ENCODE data around the gene SLC35G2. TPM values are rescaled to one million over a fixed set of nuclear protein-coding genes. Genes with fewer than 3 reads are reported as not detected.

Gene SLC35G2
- 1 to 10 TPM; 6.0 to 8.7 TPM for total RNA-seq

DNA sequence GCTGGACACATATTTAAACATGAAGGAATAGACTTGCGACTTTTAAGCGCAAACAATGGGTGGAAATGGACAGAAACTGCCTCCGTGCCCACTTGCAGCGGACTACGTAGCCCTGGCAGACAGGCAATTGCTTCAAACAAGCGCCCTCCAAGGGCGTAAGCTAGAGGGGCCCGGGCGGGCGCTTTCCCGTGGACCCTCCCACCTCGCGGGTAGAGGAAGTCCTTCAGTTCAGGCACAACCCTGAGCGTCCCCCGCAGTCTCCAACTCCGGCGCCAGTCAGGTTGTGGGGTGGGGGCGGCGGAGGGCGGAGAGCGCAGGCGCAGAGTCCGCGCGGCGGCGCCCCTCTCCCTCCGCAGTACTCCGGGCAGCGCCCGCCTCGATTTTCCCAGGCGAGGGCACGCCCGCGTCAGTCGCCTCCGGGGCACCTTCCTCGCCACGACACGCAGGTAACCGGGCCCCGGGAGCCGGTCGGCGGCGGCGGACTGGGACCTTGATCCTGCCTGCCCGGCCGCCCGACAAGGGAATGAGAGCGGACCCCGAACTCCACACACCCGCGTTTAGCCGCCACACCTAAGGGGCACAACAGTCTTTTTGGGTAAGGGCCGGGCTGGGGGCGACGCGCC lies at the start of gene SLC35G2:
Gene SLC35G2, plus strand, starts transcription at position 358 of the 623 bp plus-strand sequence. CDS start 35,335 bp downstream, outside the sequence.
- peak; percentile 61 for DNase-seq (ENCODE audit: low spot score)
- Histone ChIP-seq H3K4me1 (peaks cover 0 to 26% of the 10 kb centered on the region in 2 donors), H3K27ac (peak within 1 kb of the TSS; percentile 83 to 92), H3K36me3 (no peaks in the 10 kb centered on the region), H3K4me3 (peak within 1 kb of the TSS; percentile 52 to 77), H3K9me3 (peaks cover 1 to 2% of the 10 kb centered on the region in 2 donors), H3K27me3 (no peaks in the 10 kb centered on the region)
- TF ChIP-seq, protein P1, sequence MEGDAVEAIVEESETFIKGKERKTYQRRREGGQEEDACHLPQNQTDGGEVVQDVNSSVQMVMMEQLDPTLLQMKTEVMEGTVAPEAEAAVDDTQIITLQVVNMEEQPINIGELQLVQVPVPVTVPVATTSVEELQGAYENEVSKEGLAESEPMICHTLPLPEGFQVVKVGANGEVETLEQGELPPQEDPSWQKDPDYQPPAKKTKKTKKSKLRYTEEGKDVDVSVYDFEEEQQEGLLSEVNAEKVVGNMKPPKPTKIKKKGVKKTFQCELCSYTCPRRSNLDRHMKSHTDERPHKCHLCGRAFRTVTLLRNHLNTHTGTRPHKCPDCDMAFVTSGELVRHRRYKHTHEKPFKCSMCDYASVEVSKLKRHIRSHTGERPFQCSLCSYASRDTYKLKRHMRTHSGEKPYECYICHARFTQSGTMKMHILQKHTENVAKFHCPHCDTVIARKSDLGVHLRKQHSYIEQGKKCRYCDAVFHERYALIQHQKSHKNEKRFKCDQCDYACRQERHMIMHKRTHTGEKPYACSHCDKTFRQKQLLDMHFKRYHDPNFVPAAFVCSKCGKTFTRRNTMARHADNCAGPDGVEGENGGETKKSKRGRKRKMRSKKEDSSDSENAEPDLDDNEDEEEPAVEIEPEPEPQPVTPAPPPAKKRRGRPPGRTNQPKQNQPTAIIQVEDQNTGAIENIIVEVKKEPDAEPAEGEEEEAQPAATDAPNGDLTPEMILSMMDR (IDR thresholded peaks at IDR 0.05), result no peak

DNA sequence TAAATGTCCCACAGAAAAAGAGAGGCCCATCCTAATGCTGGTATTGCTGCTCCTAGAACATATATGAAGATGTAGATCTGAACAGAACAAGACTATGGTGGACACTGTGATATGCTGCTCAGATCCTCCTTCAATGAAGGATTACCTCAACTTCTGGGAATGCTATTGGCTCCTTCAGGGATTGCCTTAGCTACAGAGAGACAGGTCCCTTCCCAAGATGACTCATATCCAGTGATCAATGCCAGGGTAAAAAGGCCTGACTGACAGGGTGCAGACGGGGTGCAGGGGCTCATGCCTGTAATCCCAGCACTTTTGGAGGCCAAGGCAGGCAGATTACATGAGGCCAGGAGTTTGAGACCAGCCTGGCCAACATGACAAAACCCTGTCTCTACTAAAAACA lies 46.2 kb upstream of the SLC35G2 start:
- Histone ChIP-seq H3K4me1 (no peaks in the 10 kb centered on the region), H3K36me3 (no peaks in the 10 kb centered on the region), H3K27me3 (no peaks in the 10 kb centered on the region), H3K9me3 (no peaks in the 10 kb centered on the region), H3K4me3 (no peak overlapping the region), H3K27ac (no peak overlapping the region)
- TF ChIP-seq, protein P1 (IDR thresholded peaks at IDR 0.05), result no peak
- no peak for DNase-seq (ENCODE audit: low spot score)

GRCh38 chr3:136778865-136779264 lies 40.1 kb upstream of the SLC35G2 start:
- H3K4me3 ChIP-seq, result no peak overlapping the region
- H3K27me3 ChIP-seq, result no peaks in the 10 kb centered on the region
- no peaks in the 10 kb centered on the region for H3K9me3 ChIP-seq
- H3K4me1 ChIP-seq, result no peaks in the 10 kb centered on the region
- TF ChIP-seq, protein P1 (IDR thresholded peaks at IDR 0.05), result no peak
- no peaks in the 10 kb centered on the region for H3K36me3 ChIP-seq
- H3K27ac ChIP-seq, result no peak overlapping the region
- no peak for DNase-seq (ENCODE audit: low spot score)

- DNase-seq (ENCODE audit: low spot score), result no peak
- Histone ChIP-seq H3K27me3 (no peaks in the 10 kb centered on the region), H3K36me3 (no peaks in the 10 kb centered on the region), H3K4me3 (no peak overlapping the region), H3K4me1 (no peaks in the 10 kb centered on the region), H3K9me3 (no peaks in the 10 kb centered on the region), H3K27ac (no peak overlapping the region)
- TF ChIP-seq, protein P1 (IDR thresholded peaks at IDR 0.05), result no peak
Measured at GRCh38 chr3:136780741-136781140, 38.2 kb upstream of the SLC35G2 start.

DNA sequence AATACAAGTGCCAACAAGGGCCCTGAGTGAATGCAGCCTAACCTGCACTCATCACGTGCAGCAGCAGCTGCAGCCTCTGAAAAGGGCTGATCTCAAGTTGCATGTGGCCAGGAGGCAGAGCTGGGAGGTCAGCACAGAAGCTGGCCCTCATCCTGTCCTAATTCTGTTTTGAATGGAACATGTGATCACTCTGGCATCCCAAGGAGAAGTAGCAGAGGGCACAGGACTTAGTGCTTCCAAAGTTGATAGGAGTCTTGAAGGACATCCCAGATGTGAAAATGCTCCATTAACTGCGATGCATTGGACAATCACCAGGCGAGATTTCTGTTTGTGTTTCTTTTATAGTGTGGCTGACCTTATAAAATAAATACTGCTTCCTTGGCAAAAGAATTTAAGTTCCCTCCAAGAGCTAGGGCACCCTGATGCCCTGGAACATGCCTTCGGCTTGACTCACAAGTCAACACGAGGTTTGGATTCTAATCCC lies 35.2 kb upstream of the SLC35G2 start:
- Histone ChIP-seq H3K9me3 (no peaks in the 10 kb centered on the region), H3K27me3 (no peaks in the 10 kb centered on the region), H3K4me3 (no peak overlapping the region), H3K27ac (no peak overlapping the region), H3K36me3 (no peaks in the 10 kb centered on the region), H3K4me1 (peaks cover 0 to 13% of the 10 kb centered on the region in 2 donors)
- no peak for DNase-seq (ENCODE audit: low spot score)
- TF ChIP-seq, protein P1 (IDR thresholded peaks at IDR 0.05), result no peak

- no peak for DNase-seq (ENCODE audit: low spot score)
- Histone ChIP-seq H3K9me3 (no peaks in the 10 kb centered on the region), H3K27ac (peak overlapping the region in 1 of 2 donors; percentile 60), H3K4me1 (peaks cover 0 to 13% of the 10 kb centered on the region in 2 donors), H3K4me3 (no peak overlapping the region), H3K27me3 (no peaks in the 10 kb centered on the region), H3K36me3 (no peaks in the 10 kb centered on the region)
- TF ChIP-seq, protein P1 (IDR thresholded peaks at IDR 0.05), result no peak
Measured at GRCh38 chr3:136787349-136787748, 31.6 kb upstream of the SLC35G2 start.
